Measurements from ENCODE around the gene OTUD5.

DNA sequence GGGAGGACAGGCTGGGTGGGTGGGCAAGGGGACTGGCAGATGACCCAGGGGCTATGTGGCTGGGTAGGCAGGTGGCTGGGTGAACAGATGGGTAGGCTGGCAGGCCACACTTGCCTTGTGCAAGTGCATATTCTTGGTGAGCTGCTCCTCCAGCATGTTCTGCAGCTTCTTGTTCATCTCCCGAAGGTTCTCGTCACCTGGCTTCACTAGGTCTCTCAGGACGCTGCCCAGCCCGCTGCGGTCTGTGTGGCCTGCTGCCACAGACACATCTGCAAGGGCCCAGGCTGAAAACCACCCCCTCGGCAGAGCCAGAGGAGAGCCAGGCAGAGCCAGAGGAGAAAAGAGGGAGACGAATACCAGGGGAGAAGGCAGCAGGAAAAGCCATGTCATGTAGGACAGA, 17.6 kb upstream of the OTUD5 start:
- TF ChIP-seq, protein P1, sequence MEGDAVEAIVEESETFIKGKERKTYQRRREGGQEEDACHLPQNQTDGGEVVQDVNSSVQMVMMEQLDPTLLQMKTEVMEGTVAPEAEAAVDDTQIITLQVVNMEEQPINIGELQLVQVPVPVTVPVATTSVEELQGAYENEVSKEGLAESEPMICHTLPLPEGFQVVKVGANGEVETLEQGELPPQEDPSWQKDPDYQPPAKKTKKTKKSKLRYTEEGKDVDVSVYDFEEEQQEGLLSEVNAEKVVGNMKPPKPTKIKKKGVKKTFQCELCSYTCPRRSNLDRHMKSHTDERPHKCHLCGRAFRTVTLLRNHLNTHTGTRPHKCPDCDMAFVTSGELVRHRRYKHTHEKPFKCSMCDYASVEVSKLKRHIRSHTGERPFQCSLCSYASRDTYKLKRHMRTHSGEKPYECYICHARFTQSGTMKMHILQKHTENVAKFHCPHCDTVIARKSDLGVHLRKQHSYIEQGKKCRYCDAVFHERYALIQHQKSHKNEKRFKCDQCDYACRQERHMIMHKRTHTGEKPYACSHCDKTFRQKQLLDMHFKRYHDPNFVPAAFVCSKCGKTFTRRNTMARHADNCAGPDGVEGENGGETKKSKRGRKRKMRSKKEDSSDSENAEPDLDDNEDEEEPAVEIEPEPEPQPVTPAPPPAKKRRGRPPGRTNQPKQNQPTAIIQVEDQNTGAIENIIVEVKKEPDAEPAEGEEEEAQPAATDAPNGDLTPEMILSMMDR (IDR thresholded peaks at IDR 0.05), result no peak
- TF ChIP-seq POLR2A (IDR thresholded peaks at IDR 0.05), result no peak

All from testis (tissue), 2 donors.